Mesenchymal stem cell (in vitro differentiated cells and primary cell): ENCODE measurements around the gene GRIK4.
A peak's percentile ranks its signal among the peaks of the same experiment; 100 is the strongest.

Experiments
- DNase-seq: peaks from one replicate; pipeline ENCODE4 v3.0.0-alpha.2; 2013
- H2AFZ ChIP-seq: one replicate; pipeline ENCODE4 v1.6.1; 2013; ENCODE audit warnings: low read depth, mild to moderate bottlenecking, control low read depth, inconsistent platforms, low read length, moderate library complexity
- H2AK5ac ChIP-seq: 2 replicates; pipeline ENCODE4 v1.6.1; 2013; ENCODE audit warnings: low read length, moderate library complexity, mild to moderate bottlenecking, inconsistent platforms; ENCODE audit not compliant: severe bottlenecking
- H2BK120ac ChIP-seq: one replicate; pipeline ENCODE4 v1.6.1; 2013; ENCODE audit warnings: low read depth, mild to moderate bottlenecking, inconsistent platforms, low read length, moderate library complexity
- H2BK12ac ChIP-seq, 2 experiments: one replicate each; pipeline ENCODE4 v1.6.1; 2013; ENCODE audit warnings: inconsistent platforms in 2 of 2, low read length in 2 of 2, mild to moderate bottlenecking in 2 of 2, moderate library complexity in 2 of 2, control low read depth in 1 of 2
- H2BK15ac ChIP-seq: one replicate; pipeline ENCODE4 v1.6.1; 2013; ENCODE audit warnings: mild to moderate bottlenecking, low read depth, inconsistent platforms; ENCODE audit not compliant: poor library complexity, severe bottlenecking
- H2BK5ac ChIP-seq: 2 replicates; pipeline ENCODE4 v1.6.1; 2013; ENCODE audit warnings: low read depth, mild to moderate bottlenecking, low read length, control low read depth, inconsistent platforms; ENCODE audit not compliant: poor library complexity, severe bottlenecking
- H3K14ac ChIP-seq, 2 experiments: one replicate each; pipeline ENCODE4 v1.6.1; 2013; ENCODE audit warnings: inconsistent platforms in 2 of 2, low read length in 2 of 2, control low read depth in 1 of 2, mild to moderate bottlenecking in 1 of 2, moderate library complexity in 1 of 2
- H3K18ac ChIP-seq, 2 experiments: one replicate each; pipeline ENCODE4 v1.6.1; 2013; ENCODE audit warnings: inconsistent platforms in 2 of 2, low read length in 2 of 2, control low read depth in 1 of 2, low read depth in 1 of 2, mild to moderate bottlenecking in 1 of 2
- H3K23ac ChIP-seq, 2 experiments: one replicate each; pipeline ENCODE4 v1.6.1; 2013; ENCODE audit warnings: inconsistent platforms in 2 of 2, low read length in 2 of 2, mild to moderate bottlenecking in 2 of 2, moderate library complexity in 2 of 2, control low read depth in 1 of 2
- H3K27ac ChIP-seq: 2 replicates; pipeline ENCODE4 v1.5.1; 2013; ENCODE audit warnings: mild to moderate bottlenecking, moderate library complexity, low read length, control low read depth, inconsistent platforms; ENCODE audit not compliant: poor library complexity, severe bottlenecking
- H3K27me3 ChIP-seq, 2 experiments: 2 replicates each; pipeline versions ENCODE4 v1.6.1 to v1.7.0; 2013; ENCODE audit warnings: low read length in 2 of 2, mild to moderate bottlenecking in 2 of 2, moderate library complexity in 2 of 2, control low read depth in 1 of 2, inconsistent platforms in 1 of 2; ENCODE audit not compliant: control insufficient read depth in 1 of 2, insufficient read depth in 1 of 2
- H3K36me3 ChIP-seq, 2 experiments: 2 replicates each; pipeline versions ENCODE4 v1.6.1 to v1.7.0; 2013; ENCODE audit warnings: low read length in 2 of 2, control low read depth in 1 of 2, inconsistent platforms in 1 of 2, low read depth in 1 of 2, mild to moderate bottlenecking in 1 of 2; ENCODE audit not compliant: insufficient read depth in 2 of 2, control insufficient read depth in 1 of 2
- H3K4ac ChIP-seq, 2 experiments: one replicate each; pipeline ENCODE4 v1.6.1; 2013; ENCODE audit warnings: inconsistent platforms in 2 of 2, low read length in 2 of 2, mild to moderate bottlenecking in 2 of 2, moderate library complexity in 2 of 2, control low read depth in 1 of 2, low read depth in 1 of 2
- H3K4me1 ChIP-seq: 2 replicates; pipeline ENCODE4 v1.6.1; 2013; ENCODE audit warnings: low read depth, low read length, control low read depth; ENCODE audit not compliant: control insufficient read depth, insufficient read depth
- H3K4me2 ChIP-seq: 2 replicates; pipeline ENCODE4 v1.6.1; 2013; ENCODE audit warnings: low read length, mild to moderate bottlenecking, inconsistent platforms; ENCODE audit not compliant: poor library complexity, severe bottlenecking
- H3K4me3 ChIP-seq, 2 experiments: 2 replicates each; pipeline versions ENCODE4 v1.5.1 to v1.7.0; 2013; ENCODE audit warnings: low read length in 2 of 2, mild to moderate bottlenecking in 2 of 2, control low read depth in 1 of 2, low read depth in 1 of 2; ENCODE audit not compliant: insufficient read depth in 1 of 2
- H3K79me1 ChIP-seq: replicated peaks from 2 replicates; pipeline ENCODE4 v1.6.1; 2013; ENCODE audit warnings: mild to moderate bottlenecking, control low read depth, low read length, inconsistent platforms; ENCODE audit not compliant: poor library complexity, severe bottlenecking
- H3K9ac ChIP-seq: 2 replicates; pipeline ENCODE4 v1.7.0; 2013; ENCODE audit warnings: mild to moderate bottlenecking, low read length, moderate library complexity
- H3K9me3 ChIP-seq: 2 replicates; pipeline ENCODE4 v1.7.0; 2013; ENCODE audit warnings: mild to moderate bottlenecking, low read length; ENCODE audit not compliant: control insufficient read depth
- H4K8ac ChIP-seq: one replicate; pipeline ENCODE4 v1.6.1; 2013; ENCODE audit warnings: inconsistent platforms, mild to moderate bottlenecking, low read length, moderate library complexity
- H4K91ac ChIP-seq: one replicate; pipeline ENCODE4 v1.6.1; 2013; ENCODE audit warnings: mild to moderate bottlenecking, low read length, inconsistent platforms
- WGBS: methylation state at CpG from one replicate; pipeline ENCODE4 v1.1.7; 2013; ENCODE audit warnings: mixed read lengths; 5-methylcytosine and 5-hydroxymethylcytosine counted together

GRIK4 gene

DNA sequence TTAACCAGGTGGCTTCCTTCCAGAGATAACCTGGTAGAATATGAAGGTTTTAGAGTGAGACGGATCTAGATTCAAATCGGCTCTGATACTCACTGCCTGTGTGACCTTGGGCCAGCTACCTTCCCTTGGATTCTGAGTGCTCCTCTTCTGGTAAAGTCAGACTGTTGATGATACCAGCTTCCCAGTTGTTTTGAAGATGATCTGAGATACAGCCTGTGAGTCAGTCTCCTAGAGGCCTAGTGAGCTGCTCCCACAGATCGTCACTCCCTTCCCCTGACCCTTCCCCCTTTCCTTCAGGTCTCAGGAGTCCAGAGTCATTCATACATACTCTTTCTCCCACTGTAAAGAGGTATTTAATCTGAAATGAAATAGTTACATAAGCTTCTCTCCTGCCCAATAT is 207.8 kb downstream of the GRIK4 start:
- no peak overlapping the region for H2BK120ac ChIP-seq
- H3K36me3 ChIP-seq: no peaks in the 10 kb centered on the region
- no peak overlapping the region for H3K9ac ChIP-seq
- no peak overlapping the region for H3K23ac ChIP-seq
- H3K4me1 ChIP-seq: peaks cover 2% of the 10 kb centered on the region
- no peaks in the 10 kb centered on the region for H3K9me3 ChIP-seq
- H3K27me3 ChIP-seq: peaks cover 14 to 29% of the 10 kb centered on the region in 2 experiments
- H2BK15ac ChIP-seq: no peak overlapping the region
- no peak overlapping the region for H2BK12ac ChIP-seq
- H3K4me2 ChIP-seq: no peak overlapping the region
- H3K4me3 ChIP-seq: no peak overlapping the region
- no peak overlapping the region for H3K14ac ChIP-seq
- H3K79me1 ChIP-seq: no peaks in the 10 kb centered on the region
- no peak overlapping the region for H2BK5ac ChIP-seq
- H3K27ac ChIP-seq: no peak overlapping the region
- H4K8ac ChIP-seq: no peak overlapping the region
- H2AFZ ChIP-seq: no peak overlapping the region
- no peak overlapping the region for H4K91ac ChIP-seq
- 91% methylated on average over 2 of the region's 3 CpGs for WGBS
- H2AK5ac ChIP-seq: no peak overlapping the region
- peak; percentile 57 for DNase-seq
- no peak overlapping the region for H3K18ac ChIP-seq
- H3K4ac ChIP-seq: no peak overlapping the region

DNA sequence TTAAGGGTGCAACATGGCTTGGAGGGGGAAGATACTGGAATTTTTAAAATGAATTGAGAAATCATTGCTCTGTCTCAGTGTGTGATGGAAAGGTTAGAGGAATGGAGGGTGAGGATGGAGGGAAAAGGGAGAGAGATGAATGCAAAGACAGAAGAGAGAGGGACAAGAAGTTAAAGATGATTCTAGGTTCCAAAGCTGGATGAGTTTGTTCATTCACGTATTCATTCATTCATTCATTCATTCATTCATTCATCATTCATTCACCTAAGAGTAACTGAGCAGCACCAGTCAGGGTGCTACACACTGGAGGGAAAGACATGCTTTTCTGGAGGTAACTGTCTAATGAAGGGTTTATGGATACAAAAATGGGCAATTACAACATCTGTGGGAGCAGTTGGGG is 209.2 kb downstream of the GRIK4 start:
- H3K4me1 ChIP-seq: peaks cover 2% of the 10 kb centered on the region
- DNase-seq: no peak
- no peak overlapping the region for H3K27ac ChIP-seq
- no peak overlapping the region for H3K4me3 ChIP-seq
- no peak overlapping the region for H4K8ac ChIP-seq
- H3K4me2 ChIP-seq: no peak overlapping the region
- H2AK5ac ChIP-seq: no peak overlapping the region
- no peak overlapping the region for H2BK5ac ChIP-seq
- no peak overlapping the region for H3K9ac ChIP-seq
- peaks cover 10 to 29% of the 10 kb centered on the region in 2 experiments for H3K27me3 ChIP-seq
- no peak overlapping the region for H2AFZ ChIP-seq
- WGBS: no CpG with 5 or more reads among the region's 1 CpG
- no peak overlapping the region for H2BK120ac ChIP-seq
- H2BK12ac ChIP-seq: no peak overlapping the region
- H3K36me3 ChIP-seq: no peaks in the 10 kb centered on the region
- no peak overlapping the region for H2BK15ac ChIP-seq
- H4K91ac ChIP-seq: no peak overlapping the region
- H3K18ac ChIP-seq: no peak overlapping the region
- H3K4ac ChIP-seq: no peak overlapping the region
- H3K23ac ChIP-seq: no peak overlapping the region
- no peak overlapping the region for H3K14ac ChIP-seq
- peaks cover 5% of the 10 kb centered on the region for H3K9me3 ChIP-seq
- H3K79me1 ChIP-seq: no peaks in the 10 kb centered on the region

DNA sequence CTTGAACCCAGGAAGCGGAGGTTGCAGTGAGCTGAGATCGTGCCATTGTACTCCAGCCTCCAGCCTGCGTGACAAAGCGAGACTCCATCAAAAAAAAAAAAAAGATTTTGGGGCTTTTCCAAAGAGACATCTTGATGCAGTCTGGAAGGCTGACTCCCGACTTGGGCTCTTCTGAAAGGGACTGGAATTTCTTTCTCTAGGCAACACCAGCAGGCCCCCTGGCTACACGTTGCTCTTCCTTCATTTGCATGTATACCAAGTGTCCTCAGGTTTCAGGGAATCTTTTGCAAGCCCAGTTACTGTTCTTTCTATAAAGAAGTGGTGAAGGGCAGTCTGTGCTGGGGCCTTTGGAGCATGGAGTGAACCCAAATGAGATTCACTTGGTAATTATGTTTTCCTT is 211.0 kb downstream of the GRIK4 start:
- no peaks in the 10 kb centered on the region for H3K79me1 ChIP-seq
- H3K4me1 ChIP-seq: peaks cover 2% of the 10 kb centered on the region
- H3K4me2 ChIP-seq: no peak overlapping the region
- no peak overlapping the region for H3K18ac ChIP-seq
- H2AK5ac ChIP-seq: no peak overlapping the region
- H2AFZ ChIP-seq: no peak overlapping the region
- no peak overlapping the region for H3K4me3 ChIP-seq
- H4K8ac ChIP-seq: no peak overlapping the region
- H2BK12ac ChIP-seq: no peak overlapping the region
- no peak overlapping the region for H2BK5ac ChIP-seq
- 85% methylated on average over 5 of the region's 6 CpGs for WGBS
- no peak overlapping the region for H3K27ac ChIP-seq
- H3K23ac ChIP-seq: no peak overlapping the region
- no peak overlapping the region for H4K91ac ChIP-seq
- H2BK15ac ChIP-seq: no peak overlapping the region
- no peak overlapping the region for H3K14ac ChIP-seq
- no peak for DNase-seq
- no peak overlapping the region for H3K4ac ChIP-seq
- no peaks in the 10 kb centered on the region for H3K36me3 ChIP-seq
- H2BK120ac ChIP-seq: no peak overlapping the region
- no peak overlapping the region for H3K9ac ChIP-seq
- H3K9me3 ChIP-seq: peaks cover 22% of the 10 kb centered on the region
- H3K27me3 ChIP-seq: peaks cover 5 to 29% of the 10 kb centered on the region in 2 experiments

DNA sequence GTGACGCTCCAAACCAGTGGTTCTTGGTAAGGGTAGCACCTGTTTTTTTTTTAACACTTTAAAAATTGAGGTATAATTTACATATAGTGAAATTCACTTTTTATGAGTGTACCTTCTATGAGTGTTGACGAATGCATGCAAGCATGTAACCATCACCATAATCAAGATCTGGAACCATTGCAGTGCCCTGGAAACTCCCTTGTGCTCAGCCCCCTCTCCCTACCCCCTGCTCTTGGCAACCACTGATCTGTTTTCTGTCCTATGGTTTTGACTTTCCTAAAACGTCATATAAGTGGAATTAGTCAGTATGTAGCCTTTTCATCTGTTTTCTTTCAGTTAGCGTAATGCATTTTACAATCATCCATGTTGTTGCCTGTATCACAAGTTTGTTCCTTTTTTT is 212.2 kb downstream of the GRIK4 start:
- Histone ChIP-seq H2BK12ac (no peak overlapping the region), H3K27me3 (peaks cover 5 to 18% of the 10 kb centered on the region in 2 experiments), H3K14ac (no peak overlapping the region), H3K18ac (no peak overlapping the region), H3K4me1 (no peaks in the 10 kb centered on the region), H3K4me3 (no peak overlapping the region), H3K23ac (no peak overlapping the region), H3K36me3 (no peaks in the 10 kb centered on the region), H3K27ac (no peak overlapping the region), H3K4me2 (no peak overlapping the region), H4K91ac (no peak overlapping the region), H3K9ac (no peak overlapping the region), H2AK5ac (no peak overlapping the region), H2BK5ac (no peak overlapping the region), H4K8ac (no peak overlapping the region), H2BK120ac (no peak overlapping the region), H3K79me1 (no peaks in the 10 kb centered on the region), H2AFZ (no peak overlapping the region), H3K4ac (no peak overlapping the region), H3K9me3 (peaks cover 33% of the 10 kb centered on the region), H2BK15ac (no peak overlapping the region)
- 91% methylated on average over 2 of the region's 4 CpGs for WGBS
- no peak for DNase-seq
